GM21367 (cell line): ENCODE results near the gene GRIN2D.

Experiments
- ATAC-seq: cut with Tn5 transposase; IDR thresholded peaks from one replicate; pipeline ENCODE4 v1.9.1; 2021; ENCODE audit not compliant: unreplicated experiment

GRIN2D gene

DNA sequence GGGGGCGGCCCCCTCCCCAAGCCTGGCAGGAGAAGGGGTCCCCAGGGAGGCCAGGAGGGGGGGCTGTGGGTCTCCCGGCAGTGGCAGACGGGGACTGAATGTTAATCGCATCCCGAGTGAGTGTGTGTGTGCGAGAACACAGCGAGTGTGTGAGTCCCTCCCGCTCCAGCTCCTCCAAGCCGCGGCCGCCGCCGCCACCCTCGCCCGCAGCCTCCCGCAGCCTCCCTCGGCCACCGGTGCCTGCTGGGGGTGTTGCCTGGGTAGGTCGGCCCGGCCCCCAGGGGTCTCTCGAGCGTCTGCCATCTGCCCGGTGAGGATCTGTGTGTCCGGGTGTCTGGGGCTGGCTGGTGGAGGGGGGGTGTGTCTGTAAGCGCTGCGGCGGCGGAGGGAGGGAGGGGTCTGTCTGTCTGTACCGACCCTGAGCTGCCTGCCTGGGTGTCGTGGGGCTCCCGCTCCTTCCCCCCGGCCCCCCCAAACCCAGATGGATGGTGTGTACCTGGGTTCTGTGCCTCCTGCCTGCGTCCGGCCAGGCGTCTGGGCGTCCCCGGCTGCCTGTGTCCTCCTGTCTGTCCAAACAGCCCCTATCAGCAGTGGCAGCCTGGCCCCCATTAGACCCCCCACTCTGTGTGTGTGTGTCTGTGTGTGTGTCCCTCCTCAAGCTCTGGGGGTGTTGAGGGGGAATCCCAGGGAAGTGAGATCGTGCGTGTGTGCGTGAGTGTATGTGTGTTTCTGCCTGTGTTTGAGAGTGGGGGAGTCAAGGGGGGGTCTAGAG, at the start of gene GRIN2D:
TSS of gene GRIN2D (plus strand) at position 110 of the 772 bp plus-strand sequence. CDS start 4,725 bp downstream, outside the sequence.
- ATAC-seq: no peak

DNA sequence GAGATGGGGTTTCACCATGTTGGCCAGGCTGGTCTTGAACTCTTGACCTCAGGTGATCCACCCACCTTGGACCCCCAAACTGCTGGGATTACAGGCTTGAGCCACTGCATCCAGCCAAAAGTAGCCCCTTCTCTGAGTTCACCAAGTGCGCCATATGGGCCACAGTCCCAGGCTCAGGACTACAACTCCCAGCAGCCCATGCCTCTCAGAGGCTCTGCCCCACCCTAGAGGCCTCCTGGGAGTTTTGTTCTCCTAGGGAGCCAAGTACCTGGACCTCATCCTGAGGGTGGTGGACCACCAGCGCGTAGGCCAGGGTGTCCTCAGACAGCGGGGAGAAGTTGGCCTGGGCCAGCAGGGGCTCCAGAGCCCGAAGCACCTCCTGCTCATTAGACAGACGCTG, 48.6 kb upstream of the GRIN2D start:
- ATAC-seq: no peak

DNA sequence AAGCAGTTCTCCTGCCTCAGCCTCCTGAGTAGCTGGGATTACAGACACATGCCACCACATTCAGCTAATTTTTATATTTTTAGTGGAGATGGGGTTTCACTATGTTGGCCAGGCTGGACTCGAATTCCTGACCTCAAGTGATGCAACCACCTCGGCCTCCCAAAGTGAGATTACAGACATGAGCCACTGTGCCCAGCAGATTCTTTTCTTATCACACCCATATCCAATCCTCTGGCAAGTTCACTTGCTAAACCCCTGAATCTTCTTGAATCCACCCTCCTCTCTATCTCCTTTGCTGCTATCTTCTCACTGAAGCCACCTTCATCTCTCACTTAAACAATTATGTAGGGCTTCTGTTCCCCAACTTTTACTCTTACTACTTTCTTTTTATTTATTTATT, 47.3 kb upstream of the GRIN2D start:
- ATAC-seq: no peak

DNA sequence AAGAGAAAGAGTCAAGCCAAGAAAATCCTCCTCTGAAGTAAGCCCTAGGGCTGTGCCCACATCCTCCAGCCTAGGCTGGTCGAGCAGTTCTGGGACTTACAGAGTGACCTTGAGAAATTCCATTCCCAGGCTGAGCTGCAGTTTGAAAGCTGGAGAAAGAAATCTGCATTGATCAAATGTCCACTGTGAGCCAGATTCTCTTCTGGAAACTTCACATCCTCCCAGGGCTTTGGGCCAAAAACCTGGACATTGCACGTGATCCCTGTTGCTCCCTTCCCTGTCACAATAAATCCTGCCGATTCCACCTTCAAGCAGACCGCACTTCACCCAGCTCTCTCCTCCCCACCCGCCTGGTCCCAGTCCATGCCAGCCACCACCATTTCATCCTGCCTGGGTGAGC, 45.4 kb upstream of the GRIN2D start:
- ATAC-seq: no peak

DNA sequence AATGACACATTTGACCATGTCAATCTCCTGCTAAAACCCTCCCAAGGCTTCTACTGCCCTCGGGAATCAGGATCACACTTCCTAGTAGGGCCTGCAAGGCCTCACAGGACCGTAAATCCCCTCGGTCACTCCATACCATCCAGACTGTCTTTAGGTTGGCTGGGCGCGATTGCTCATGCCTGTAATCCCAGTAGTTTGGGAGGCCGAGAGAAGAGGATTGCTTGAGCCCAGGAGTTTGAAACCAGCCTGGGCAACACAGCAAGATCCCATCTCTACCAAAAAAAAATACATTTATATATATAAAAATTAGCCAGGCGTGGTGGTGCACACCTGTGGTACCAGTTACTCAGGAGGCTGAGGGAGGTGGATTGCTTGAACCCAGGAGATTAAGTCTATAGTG, 44.7 kb upstream of the GRIN2D start:
- no peak for ATAC-seq

DNA sequence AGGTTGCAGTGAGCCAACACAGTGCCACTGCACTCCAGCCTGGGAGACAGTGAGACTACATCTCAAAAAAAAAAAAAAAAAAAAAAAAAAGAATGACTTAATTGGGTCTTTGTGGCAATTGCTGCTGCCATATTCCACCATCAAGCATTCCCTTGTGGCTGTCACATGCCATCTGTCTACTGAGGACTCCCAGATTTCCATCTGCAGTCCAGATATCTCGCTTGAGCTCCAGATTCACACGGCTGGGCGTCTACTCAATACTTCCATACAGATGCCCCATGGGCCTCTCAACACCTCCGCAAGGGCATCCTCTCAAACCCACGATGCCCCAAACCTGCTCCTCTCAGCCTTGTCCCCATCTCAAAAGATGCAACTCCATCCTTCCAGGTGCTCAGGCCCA, 42.6 kb upstream of the GRIN2D start:
- ATAC-seq: no peak

DNA sequence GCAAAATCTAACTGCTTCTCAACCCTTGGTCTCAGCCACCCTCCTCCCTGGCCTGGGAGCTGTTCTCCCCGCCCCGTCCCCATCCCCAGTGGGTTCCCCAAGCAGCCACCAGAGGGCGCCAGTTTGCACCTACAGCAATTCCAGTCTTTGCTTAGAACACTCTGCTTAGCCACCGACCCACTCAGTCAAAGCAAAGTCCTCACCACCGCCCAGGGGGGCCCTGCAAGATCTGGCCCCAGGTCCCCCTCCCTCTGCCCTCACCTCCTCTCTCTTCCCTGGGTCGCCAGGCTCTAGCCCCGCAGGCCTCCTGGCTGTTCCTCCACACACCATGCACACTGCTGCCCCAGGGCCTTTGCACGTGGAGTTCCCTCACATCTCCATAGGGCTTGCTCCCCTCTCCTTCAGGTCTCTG, 42.1 kb upstream of the GRIN2D start:
- ATAC-seq: no peak

DNA sequence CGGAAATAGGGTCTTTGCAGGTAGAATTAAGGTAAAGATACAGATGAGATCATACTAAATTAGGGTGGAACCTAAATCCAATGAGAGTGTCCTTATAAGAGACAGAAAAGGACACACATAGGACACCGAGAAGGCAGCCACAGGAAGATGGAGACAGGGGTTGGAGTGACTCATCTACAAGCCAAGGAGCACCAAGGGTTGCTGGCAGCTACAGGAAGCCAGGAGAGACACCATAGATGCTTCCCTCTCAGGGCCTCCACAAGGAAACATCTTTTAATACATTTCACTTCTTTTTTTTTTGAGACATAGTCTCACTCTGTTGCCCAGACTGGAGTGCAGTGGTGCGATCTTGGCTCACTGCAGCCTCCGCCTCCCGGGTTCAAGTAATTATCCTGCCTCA, 39.8 kb upstream of the GRIN2D start:
- ATAC-seq: no peak

DNA sequence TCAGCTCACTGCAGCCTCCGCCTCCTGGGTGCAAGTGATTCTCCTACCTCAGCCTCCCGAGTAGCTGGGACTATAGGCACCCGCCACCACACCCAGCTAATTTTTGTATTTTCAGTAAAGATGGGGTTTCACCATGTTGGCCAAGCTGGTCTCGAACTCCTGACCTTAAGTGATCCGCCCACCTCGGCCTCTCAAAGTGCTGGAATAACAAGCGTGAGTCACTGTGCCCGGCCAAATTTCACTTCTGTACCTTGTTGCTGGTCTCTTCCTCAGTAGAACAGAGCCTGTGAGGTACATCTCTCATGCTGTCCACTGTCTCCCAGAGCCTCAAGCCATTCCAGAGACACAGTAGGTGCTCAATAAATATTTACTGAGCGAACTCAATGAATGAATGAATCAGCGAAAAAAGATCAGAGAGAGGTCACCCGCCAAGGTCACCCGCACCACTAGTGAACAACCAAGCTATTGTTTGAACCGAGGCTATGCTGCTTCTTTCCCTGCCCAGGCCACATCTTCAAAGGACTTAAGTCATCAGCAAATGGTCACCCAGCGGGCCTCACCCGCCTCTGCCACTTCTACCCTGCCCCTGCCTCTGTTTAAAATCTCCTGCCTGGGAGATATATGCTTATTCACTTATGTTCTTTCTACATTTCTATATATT, 39.0 kb upstream of the GRIN2D start:
- ATAC-seq: no peak

DNA sequence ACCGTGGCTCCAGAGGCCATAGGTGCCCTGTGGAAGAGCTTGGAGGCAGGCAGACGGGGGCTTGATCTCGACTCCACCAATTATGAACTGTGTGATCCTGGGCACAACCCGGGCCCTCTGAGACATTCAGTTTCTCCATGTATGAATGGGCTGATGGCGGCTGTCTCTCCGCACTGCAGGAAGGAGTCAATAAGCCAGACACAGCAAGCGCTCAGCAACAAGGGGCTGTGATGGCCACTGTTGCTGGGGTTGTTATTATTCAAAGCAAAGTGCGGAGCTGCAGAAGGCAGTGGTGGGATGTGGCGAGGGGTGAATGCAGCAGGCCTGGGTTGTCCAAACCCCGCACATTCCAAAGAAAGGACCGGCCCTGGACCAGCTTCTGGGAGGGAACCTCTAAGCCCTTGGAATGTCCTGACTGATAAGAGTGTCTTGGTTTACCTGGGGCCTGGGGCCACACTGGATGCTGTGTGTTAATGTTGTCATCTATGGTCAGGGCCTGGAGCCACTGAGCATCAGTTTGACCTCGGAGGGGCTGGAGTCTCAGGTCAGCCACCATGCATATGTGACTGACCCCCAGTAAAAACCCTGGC, 38.0 kb upstream of the GRIN2D start:
- ATAC-seq: no peak

DNA sequence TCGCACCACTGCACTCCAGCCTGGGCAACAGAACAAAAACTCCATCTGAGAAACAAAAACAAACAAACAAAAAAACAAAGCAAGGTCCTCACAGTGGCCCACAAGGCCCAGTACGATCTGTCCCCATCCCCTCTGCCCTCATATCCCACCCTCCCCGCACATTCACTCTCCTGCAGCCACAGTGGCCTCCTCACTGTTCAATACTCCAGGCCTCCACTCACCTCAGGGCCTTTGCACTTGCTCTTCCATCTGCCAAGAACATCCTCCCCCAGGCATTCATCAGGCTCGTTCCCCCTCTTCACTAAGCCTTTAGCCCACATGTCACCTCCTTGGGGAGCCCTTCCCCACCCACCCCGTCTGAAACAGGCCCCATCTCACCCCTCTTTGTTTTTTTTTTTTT, 34.3 kb upstream of the GRIN2D start:
- no peak for ATAC-seq

DNA sequence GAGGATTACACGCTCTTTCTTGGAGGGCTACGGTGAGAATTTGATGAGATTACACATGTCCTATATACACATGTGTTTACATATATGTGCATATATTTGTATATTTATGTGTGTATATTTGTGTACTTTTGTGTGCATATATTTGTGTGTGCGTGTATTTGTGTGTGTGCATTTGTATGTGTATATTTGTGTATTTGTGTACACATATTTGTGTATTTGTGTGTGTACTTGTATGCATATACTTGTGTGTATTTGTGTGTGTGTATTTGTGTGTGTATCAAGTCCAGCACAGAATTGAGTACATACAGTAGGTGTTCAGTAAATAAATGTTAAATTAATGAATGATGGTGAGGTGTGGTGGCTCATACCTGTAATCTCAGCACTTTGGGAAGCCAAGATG, 31.6 kb upstream of the GRIN2D start:
- ATAC-seq: no peak

DNA sequence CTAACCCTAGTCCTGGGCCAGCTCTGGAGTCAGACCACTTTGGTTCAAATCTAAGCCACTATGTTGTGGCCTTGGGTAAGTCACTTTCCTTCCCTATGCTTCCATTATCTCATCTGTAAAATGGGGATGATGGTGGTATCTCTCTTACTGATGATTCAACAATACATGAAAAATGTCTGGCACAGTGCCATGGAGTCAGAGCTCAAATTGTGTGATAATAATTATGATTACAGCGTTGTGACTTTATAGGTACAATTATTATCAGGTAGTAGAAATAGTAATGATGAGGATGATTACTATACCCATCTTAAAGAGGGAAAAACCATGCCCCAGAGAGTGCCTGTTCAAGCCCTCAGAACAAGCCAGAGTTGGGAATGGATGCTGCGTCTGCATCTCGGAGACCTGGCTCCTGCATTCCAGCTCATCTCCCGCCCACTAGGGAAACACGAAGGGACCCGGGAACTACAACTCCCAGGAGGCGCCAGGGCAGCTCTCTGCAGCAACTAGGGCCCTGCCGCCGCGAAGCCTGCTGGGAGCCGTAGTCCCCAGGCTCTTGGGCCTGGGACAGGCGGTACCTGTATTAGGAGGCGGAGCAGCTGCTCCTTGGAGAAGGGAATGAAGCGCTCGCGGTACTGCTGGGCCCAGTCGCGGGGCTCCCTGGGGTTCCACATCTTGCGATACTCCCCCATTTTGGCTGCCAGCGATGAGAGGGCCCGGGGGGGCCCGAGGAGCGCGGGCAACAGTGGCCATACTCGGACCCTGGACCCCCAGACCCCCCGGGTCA, 30.6 kb upstream of the GRIN2D start:
- ATAC-seq: peak; percentile 40

DNA sequence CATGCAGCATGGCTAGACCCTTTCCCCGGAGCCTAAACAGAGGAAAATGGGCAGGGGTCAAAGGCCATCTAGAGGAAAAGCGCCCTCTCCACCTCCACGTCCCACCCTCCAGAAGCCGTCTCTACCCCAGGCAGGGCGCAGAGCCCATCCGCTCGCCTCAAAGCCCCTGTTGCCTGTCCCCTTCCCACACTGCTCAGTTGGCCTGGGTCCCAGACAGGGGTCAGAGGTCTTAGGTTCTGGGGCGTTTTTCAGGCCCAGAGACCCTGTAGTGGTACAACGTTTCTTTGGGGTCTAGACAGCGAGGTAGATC, 30.0 kb upstream of the GRIN2D start:
- no peak for ATAC-seq

DNA sequence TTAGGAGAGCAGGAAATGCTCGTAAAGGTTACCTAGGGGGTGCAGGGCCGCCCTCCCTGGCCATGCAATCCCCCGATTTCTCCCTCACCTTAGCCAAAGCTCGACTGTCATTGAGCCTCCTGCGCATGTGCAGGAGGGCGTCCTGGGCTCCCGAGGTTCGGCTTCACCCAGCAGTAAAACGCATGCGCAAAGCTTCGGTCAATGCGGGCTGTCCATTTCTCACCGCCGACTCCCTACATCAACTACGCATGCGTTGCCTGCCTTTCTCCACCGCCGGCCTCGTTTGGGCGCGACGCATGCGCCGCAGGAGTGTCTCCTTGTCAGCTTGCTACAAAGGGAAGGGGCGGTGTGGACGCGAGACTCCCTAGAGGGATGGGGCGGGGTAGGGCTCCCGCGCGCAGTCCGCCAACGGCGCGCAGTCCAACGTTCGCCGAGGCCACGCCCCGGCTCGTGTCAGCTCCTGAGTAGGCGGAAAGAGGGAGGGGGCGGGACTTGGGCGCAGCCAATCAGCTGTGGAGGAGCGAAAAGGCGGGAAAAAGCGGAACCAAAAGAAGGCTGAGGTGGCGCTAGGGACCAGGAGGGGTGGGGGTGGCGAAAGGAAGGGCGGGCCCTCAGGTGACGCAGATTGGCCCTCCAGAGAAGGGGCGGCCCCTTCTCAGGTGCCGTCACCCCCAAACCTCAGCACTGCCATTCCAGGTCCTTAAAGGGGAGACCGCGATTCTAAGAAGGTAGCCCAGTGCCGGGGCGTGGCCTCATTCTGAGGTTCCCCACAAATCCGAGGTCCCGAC, 29.5 kb upstream of the GRIN2D start, which contains the start of the genes SYNGR4 and TMEM143:
TSS of gene SYNGR4 (plus strand) at position 558 of the 788 bp plus-strand sequence. CDS start 1,476 bp downstream, outside the sequence.
TSS of gene TMEM143 (minus strand) at position 131 of the 788 bp plus-strand sequence. CDS start at position 111, 20 bp downstream.
- peak; percentile 84 for ATAC-seq

DNA sequence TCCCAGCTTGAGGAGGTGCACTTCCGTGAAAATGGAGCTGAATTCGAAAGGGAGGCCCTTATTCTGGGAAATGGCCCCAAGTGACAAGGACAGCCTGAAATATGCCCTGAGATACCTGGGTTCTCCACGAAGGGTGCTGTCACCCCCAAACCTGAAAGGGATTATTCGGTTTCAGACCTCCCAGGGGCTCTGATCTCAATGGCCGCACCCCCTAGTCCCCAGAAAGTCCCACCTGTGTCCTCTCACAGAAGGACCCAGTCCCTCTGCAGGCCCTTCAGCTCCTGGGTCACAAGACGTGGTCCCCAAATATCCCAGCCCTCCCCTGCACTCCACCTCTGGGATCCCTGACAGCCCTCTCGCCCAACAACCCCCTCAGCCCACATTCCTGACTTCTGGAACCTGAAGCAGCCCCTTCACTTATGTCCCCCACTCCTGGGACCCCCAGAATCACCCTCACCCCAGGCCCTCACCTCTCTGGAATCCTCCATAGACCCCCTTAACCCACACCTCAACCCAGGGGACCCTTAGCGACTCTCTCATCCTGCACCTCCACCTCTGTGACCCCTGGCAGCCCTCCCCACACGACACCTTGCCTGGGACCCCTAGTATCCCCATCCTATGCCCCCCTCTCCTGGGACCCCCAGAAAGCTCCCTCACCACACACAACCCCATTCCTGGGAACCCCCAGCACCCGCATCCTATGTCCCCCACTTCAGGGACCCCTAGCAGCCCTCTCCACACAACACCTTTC, 28.7 kb upstream of the GRIN2D start:
- ATAC-seq: no peak

DNA sequence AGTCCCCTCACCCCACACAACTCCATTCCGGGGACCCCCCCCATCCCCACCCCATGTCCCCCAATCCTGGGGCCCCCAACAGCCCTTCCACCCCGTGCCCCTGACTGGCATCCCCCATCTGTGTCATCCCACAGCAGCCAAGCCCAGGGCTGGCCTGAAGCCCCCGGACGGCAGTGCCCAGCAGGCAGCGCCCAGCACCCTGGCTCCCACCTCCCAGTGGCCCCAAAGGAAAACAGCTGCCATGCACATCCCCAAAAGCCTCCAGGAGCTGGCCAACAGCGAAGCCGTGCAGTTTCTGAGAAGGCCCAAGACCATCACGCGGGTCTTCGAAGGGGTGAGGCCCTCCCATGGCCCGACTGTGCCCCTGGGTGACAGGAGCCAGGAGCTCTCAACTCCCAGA, 27.9 kb upstream of the GRIN2D start:
- ATAC-seq: no peak

DNA sequence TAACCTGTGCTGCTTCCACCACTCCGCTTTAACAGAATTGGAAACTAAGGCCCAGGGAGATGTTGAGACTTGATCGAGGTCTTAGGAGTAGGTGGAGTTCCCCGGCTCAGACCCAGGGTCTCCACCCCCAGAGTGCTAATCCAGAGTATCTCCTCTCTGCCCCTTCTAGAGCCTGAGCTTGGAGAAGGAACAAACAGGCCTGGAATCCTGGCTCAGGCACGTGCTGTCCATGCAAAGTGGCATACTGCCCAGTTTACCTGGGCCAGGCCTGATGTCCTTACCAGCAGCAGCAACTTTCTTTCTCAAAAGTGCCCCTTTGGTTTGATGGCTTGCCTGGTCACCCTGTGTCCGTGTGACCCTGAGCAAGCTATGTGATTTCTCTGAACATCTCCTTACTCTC, 25.6 kb upstream of the GRIN2D start:
- ATAC-seq: no peak

DNA sequence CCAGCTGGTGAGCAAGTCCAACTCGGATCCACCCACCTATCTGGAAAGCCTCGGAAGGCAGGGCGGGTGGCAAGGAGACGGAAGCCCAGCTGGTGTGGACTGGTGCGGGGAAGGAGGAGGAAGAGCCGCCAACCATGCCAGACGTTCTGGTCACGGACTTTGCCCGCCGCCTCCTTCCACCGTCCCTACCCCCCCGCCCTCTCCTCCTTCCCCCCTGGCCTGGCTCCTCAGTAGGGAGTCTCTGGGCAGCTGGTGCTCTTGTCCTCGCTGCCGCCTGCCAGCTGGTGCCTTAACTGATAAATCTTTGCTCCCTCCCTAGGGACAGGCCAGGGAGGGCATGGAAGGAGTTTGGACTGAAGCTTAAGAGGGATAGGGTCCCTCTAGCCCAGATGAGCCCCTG, 24.5 kb upstream of the GRIN2D start:
- ATAC-seq: no peak

DNA sequence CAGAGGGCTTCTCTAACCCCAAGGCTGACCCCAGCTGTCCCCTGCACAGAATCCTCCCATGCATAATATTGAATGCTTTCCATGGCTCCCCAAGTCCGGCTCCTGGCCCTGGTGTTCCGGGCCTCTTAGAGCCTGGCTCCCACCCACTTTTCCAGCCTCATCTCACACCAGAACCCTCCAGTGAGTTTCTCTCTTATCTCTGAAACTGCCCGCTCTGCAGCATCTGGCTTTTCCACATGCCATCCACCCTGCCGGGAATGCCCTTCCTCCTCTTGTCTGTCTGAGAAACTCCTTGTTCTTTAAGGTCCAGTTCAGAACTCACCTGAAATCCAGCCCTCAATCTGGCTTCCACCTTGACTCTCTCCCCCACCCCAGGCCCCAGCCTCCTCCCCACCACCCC, 22.5 kb upstream of the GRIN2D start:
- ATAC-seq: no peak
